Esophagus muscularis mucosa (tissue), 4 donors: ENCODE data around the gene WNT8B. TPM values are rescaled to one million over a fixed set of nuclear protein-coding genes. Genes with fewer than 3 reads are reported as not detected.

Experiments
- DNase-seq: peaks from one replicate; pipeline ENCODE4 v3.0.0-alpha.2; 2017; ENCODE audit errors: extremely low spot score
- H3K27ac ChIP-seq, 4 donors: fragments of 200-600 bp; sonication (generic); replicated peaks in 1 of 4; 1 replicate in 3 of 4; 2 replicates in 1 of 4; pipeline ENCODE4 v1.5.1; 2016 to 2019; ENCODE audit warnings: mild to moderate bottlenecking in 1 of 4
- H3K27me3 ChIP-seq, 4 donors: fragments of 200-600 bp; sonication (generic); one replicate each; pipeline versions ENCODE4 v1.5.1 to v1.6.0; 2016 to 2019
- H3K36me3 ChIP-seq, 4 donors: fragments of 200-600 bp; sonication (generic); one replicate each; pipeline ENCODE4 v1.5.1; 2016 to 2019
- H3K4me1 ChIP-seq, 4 donors: fragments of 200-600 bp; sonication (generic); one replicate each; pipeline ENCODE4 v1.5.1; 2016 to 2019
- H3K4me3 ChIP-seq, 4 donors: fragments of 200-600 bp; sonication (generic); 1 replicate in 2 of 4; 2 replicates in 2 of 4; pipeline ENCODE4 v1.5.1; 2016 to 2019; ENCODE audit warnings: mild to moderate bottlenecking in 4 of 4, moderate library complexity in 1 of 4
- H3K9me3 ChIP-seq, 4 donors: fragments of 200-600 bp; sonication (generic); 1 replicate in 3 of 4; 2 replicates in 1 of 4; pipeline ENCODE4 v1.5.1; 2016 to 2019
- EP300 ChIP-seq: sonication (generic); formaldehyde crosslinking; IDR thresholded peaks from one replicate; pipeline ENCODE4 v1.6.1; 2017; ENCODE audit warnings: antibody characterized with exemption
- POLR2A ChIP-seq: fragments of 450-650 bp; IDR thresholded peaks from one replicate; pipeline ENCODE4 v1.6.1; 2017; ENCODE audit warnings: antibody characterized with exemption, moderate library complexity, mild to moderate bottlenecking, low read depth
- POLR2AphosphoS5 ChIP-seq, 2 donors: sonication (generic); formaldehyde crosslinking; IDR thresholded peaks; one replicate each; pipeline ENCODE4 v1.6.1; 2017; ENCODE audit warnings: antibody characterized with exemption in 2 of 2
- WGBS: methylation state at CpG from one replicate; pipeline ENCODE4 v1.1.5; 2018; 5-methylcytosine and 5-hydroxymethylcytosine counted together
- intact Hi-C: fragments of 100-400 bp; cut with DNase I; formaldehyde crosslinking; loops from one replicate; pipeline ENCODE4 v1.15.1; 2023
- total RNA-seq, 4 donors: library from RNA; depleted of rRNA; stranded (reverse); fragments of >200 nt; gene quantifications; one replicate each; pipeline versions ENCODE4 v1.1.0 to v1.2.1, GENCODE V29; 2016
- TF ChIP-seq, protein P1 (sequence below), 3 experiments: fragments of 200-600 bp in 2 of 3; fragments of 450-650 bp in 1 of 3; sonication (generic) in 2 of 3; IDR thresholded peaks; one replicate each; pipeline ENCODE4 v1.5.1; 2017 to 2019; ENCODE audit warnings: antibody characterized with exemption in 3 of 3, mild to moderate bottlenecking in 2 of 3, moderate library complexity in 1 of 3

Gene WNT8B
- total RNA-seq, 4 donors from 2014 or later: not detected

DNA sequence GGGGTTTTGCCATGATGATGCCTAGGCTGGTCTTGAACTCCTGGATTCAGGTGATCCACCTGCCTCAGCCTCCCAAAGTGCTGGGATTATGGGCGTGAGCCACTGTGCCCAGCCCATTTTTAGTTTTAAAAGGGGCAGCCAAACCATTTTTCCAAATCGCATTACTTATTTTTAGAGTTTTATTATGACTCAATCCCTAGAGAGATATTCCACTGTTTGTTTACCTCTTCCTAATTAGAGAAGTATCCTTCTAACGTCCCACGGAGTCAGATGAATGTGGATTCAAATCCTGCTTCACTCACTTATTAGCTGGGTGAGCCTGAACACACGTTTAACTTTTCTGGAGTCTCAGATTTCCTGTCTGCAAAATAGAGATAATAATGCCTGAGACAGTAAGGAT is 15.2 kb downstream of the WNT8B start:
- Histone ChIP-seq H3K4me1 (peaks cover 13 to 18% (median 14%) of the 10 kb centered on the region in 4 donors), H3K4me3 (no peak overlapping the region), H3K9me3 (no peaks in the 10 kb centered on the region), H3K36me3 (no peaks in the 10 kb centered on the region), H3K27me3 (peaks cover 0 to 43% (median 3%) of the 10 kb centered on the region in 4 donors), H3K27ac (no peak overlapping the region)
- WGBS: 46% methylated on average over 5 of the region's 5 CpGs
- intact Hi-C loops: no loop called here
- no peak for TF ChIP-seq POLR2A
- TF ChIP-seq, protein P1, sequence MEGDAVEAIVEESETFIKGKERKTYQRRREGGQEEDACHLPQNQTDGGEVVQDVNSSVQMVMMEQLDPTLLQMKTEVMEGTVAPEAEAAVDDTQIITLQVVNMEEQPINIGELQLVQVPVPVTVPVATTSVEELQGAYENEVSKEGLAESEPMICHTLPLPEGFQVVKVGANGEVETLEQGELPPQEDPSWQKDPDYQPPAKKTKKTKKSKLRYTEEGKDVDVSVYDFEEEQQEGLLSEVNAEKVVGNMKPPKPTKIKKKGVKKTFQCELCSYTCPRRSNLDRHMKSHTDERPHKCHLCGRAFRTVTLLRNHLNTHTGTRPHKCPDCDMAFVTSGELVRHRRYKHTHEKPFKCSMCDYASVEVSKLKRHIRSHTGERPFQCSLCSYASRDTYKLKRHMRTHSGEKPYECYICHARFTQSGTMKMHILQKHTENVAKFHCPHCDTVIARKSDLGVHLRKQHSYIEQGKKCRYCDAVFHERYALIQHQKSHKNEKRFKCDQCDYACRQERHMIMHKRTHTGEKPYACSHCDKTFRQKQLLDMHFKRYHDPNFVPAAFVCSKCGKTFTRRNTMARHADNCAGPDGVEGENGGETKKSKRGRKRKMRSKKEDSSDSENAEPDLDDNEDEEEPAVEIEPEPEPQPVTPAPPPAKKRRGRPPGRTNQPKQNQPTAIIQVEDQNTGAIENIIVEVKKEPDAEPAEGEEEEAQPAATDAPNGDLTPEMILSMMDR (IDR thresholded peaks at IDR 0.05): no peak
- TF ChIP-seq EP300: no peak
- no peak for TF ChIP-seq POLR2AphosphoS5 (IDR thresholded peaks at IDR 0.05)
- no peak for DNase-seq

DNA sequence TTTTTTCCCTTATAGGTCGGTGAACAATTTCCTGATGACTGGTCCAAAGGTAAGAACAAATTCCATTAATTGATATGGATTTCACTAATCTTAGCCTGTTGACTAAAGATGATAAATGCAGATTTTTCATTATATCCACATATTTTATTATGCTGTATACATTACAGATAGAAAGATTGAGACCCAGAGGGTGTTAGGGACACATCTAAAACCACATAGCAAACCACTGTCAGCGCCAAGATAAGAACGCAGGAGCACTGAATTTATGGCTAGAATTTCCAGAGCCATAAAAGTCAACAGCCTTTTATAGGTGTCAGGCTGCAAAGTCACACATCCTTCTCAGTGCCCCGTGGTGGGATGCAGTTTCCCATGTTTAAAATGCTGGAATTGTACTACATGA is 16.2 kb downstream of the WNT8B start:
- no peak for DNase-seq
- 58% methylated on average over 4 of the region's 4 CpGs for WGBS
- no peaks in the 10 kb centered on the region for H3K36me3 ChIP-seq
- H3K4me3 ChIP-seq: no peak overlapping the region
- no peak overlapping the region for H3K27ac ChIP-seq
- intact Hi-C loops: no loop called here
- TF ChIP-seq POLR2AphosphoS5 (IDR thresholded peaks at IDR 0.05) (no peak), POLR2A (no peak), EP300 (no peak)
- TF ChIP-seq, protein P1 (IDR thresholded peaks at IDR 0.05): no peak
- H3K4me1 ChIP-seq: peaks cover 13 to 20% (median 16%) of the 10 kb centered on the region in 4 donors
- H3K9me3 ChIP-seq: no peaks in the 10 kb centered on the region
- H3K27me3 ChIP-seq: peaks cover 0 to 36% (median 3%) of the 10 kb centered on the region in 4 donors

DNA sequence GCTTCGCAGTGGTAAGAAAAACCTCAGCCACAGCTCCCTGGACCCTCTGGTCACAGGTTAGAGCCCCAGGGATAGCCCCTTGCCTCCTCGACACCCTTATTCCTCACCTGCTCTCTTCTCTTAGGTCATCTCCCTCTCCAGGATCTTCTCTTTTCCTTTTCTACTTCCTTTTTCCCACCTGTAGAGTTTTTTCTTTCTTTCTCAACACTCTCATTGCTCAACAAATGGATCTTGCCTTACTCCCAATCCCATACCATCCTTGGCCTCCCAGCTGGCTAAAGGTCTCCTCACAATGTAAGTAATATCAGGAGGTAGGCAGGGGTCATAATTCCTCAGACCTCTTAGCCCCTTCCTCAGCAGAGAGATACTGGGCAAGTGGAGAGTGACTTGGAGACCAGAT is 17.2 kb downstream of the WNT8B start:
- Histone ChIP-seq H3K9me3 (no peaks in the 10 kb centered on the region), H3K27ac (no peak overlapping the region), H3K36me3 (peaks cover 0 to 2% (median under 1%) of the 10 kb centered on the region in 4 donors), H3K4me1 (peaks cover 13 to 20% (median 16%) of the 10 kb centered on the region in 4 donors), H3K4me3 (no peak overlapping the region), H3K27me3 (peaks cover 0 to 36% (median 3%) of the 10 kb centered on the region in 4 donors)
- no peak for DNase-seq
- intact Hi-C loops: no loop called here
- 91% methylated on average over 2 of the region's 2 CpGs for WGBS
- TF ChIP-seq POLR2A (no peak), POLR2AphosphoS5 (IDR thresholded peaks at IDR 0.05) (no peak), EP300 (no peak)

DNA sequence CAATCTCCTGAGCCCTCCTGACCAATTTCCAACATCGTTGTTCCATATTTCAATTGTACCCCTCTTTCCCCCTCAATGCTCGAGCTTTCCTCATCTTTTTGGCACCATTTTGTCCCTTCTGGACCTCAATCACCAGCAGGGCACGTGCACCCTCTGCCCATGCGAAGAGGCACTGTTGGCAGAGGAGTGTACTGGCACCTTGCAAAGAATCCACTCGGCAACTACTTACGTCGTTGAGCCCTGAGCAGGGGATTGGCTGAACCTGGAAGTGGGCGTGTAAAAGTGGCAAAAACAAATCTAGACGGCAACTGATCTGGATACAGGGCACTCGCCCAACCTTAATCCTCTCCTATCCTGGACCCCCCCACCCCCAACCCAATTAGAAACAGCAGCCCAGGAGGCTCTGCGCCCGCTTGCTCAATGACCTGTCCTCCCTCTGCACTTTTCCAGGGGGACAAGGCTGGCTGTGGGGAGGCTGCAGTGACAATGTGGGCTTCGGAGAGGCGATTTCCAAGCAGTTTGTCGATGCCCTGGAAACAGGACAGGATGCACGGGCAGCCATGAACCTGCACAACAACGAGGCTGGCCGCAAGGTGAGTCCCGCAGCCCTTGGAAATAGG is 18.8 kb downstream of the WNT8B start:
- intact Hi-C loops: no loop called here

More for the DNA sequence above, 18.8 kb downstream of the WNT8B start:
- Histone ChIP-seq H3K27ac (no peak overlapping the region), H3K27me3 (peaks cover 0 to 36% (median 3%) of the 10 kb centered on the region in 4 donors), H3K9me3 (no peaks in the 10 kb centered on the region), H3K36me3 (peaks cover under 1 to 16% (median 9%) of the 10 kb centered on the region in 4 donors), H3K4me3 (peak overlapping the region; percentile 52 to 60 (median 56)), H3K4me1 (peaks cover 13 to 20% (median 16%) of the 10 kb centered on the region in 4 donors)
- DNase-seq: peak; percentile 98
- TF ChIP-seq POLR2AphosphoS5 (IDR thresholded peaks at IDR 0.05) (no peak), POLR2A (no peak), EP300 (no peak)
- TF ChIP-seq, protein P1 (IDR thresholded peaks at IDR 0.05): no peak
- whole genome bisulfite sequencing: 3% methylated on average over 11 of the region's 19 CpGs
